Ecto neural progenitor cell (in vitro differentiated cells): ENCODE data around the gene ZFP3.
"Not testable (repeated sequence)": the region's sequence is repeated elsewhere in the genome, so short reads cannot be mapped to it uniquely, and the experiment has no call there.

ENCODE experiments used
- DNase-seq: peaks from one replicate; pipeline ENCODE4 v3.0.0-alpha.2; 2018; ENCODE audit warnings: low spot score

Gene ZFP3

GRCh38 chr17:5138616-5139457 is 60.6 kb downstream of the ZFP3 start:
- DNase-seq, result peak; percentile 41

GRCh38 chr17:5139458-5139732 is 61.1 kb downstream of the ZFP3 start:
- peak; percentile 42 for DNase-seq

DNA sequence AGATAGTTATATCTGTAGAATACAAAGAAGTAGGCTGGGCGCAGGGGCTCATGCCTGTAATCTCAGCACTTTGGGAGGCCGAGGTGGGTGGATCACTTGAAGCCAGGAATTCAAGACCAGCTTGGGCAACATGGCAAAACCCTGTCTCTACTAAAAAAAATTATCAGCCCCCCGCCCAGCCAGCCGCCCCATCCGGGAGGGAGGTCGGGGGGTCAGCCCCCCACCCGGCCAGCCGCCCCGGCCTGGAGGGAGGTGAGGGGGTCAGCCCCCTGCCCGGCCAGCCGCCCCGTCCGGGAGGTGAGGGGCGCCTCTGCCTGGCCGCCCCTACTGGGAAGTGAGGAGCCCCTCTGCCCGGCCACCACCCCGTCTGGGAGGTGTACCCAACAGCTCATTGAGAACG is 64.6 kb downstream of the ZFP3 start:
- not testable (repeated sequence) for DNase-seq
